MM.1S (cell line): ENCODE results near the gene PPA1.
"Not testable (repeated sequence)": the region's sequence is repeated elsewhere in the genome, so short reads cannot be mapped to it uniquely, and the experiment has no call there.

ENCODE experiments used
- DNase-seq: peaks from one replicate; pipeline ENCODE4 v3.0.0-alpha.2; 2015
- H2AFZ ChIP-seq: fragments of 300-600 bp; sonication (generic); 2 replicates; pipeline ENCODE4 v1.6.0; 2016; ENCODE audit warnings: antibody characterized with exemption, low read length
- H3F3A ChIP-seq: fragments of 300-600 bp; sonication (generic); 2 replicates; pipeline ENCODE4 v1.6.1; 2016; ENCODE audit warnings: mild to moderate bottlenecking, antibody characterized with exemption, low read length, moderate library complexity, mixed read lengths; ENCODE audit not compliant: insufficient read depth
- H3K27ac ChIP-seq: fragments of 300-600 bp; sonication (generic); 2 replicates; pipeline ENCODE4 v1.5.1; 2016; ENCODE audit warnings: mild to moderate bottlenecking, low read length
- H3K27me3 ChIP-seq: fragments of 300-600 bp; sonication (generic); replicated peaks from 2 replicates; pipeline ENCODE4 v1.6.0; 2016; ENCODE audit warnings: low read length; ENCODE audit not compliant: insufficient read depth
- H3K36me3 ChIP-seq: fragments of 300-600 bp; sonication (generic); replicated peaks from 2 replicates; pipeline ENCODE4 v1.6.1; 2016; ENCODE audit warnings: mild to moderate bottlenecking, low read length, mixed read lengths; ENCODE audit not compliant: insufficient read depth
- H3K4me1 ChIP-seq: fragments of 300-600 bp; sonication (generic); 2 replicates; pipeline ENCODE4 v1.6.1; 2016; ENCODE audit warnings: low read length, mixed read lengths
- H3K4me2 ChIP-seq: fragments of 300-600 bp; sonication (generic); 2 replicates; pipeline ENCODE4 v1.6.0; 2016; ENCODE audit warnings: low read depth, low read length
- H3K4me3 ChIP-seq: fragments of 300-600 bp; sonication (generic); 2 replicates; pipeline ENCODE4 v1.5.1; 2016; ENCODE audit warnings: low read length, mixed read lengths
- H3K79me2 ChIP-seq: fragments of 300-600 bp; sonication (generic); 2 replicates; pipeline ENCODE4 v1.6.1; 2016; ENCODE audit warnings: mixed run types, low read length, mixed read lengths
- H3K9ac ChIP-seq: fragments of 300-600 bp; sonication (generic); 2 replicates; pipeline ENCODE4 v1.6.1; 2016; ENCODE audit warnings: low read length, mixed read lengths
- H3K9me2 ChIP-seq: fragments of 300-600 bp; sonication (generic); replicated peaks from 2 replicates; pipeline ENCODE4 v1.6.1; 2016; ENCODE audit warnings: mild to moderate bottlenecking, low read length, mixed read lengths; ENCODE audit not compliant: insufficient read depth
- H3K9me3 ChIP-seq: fragments of 300-600 bp; sonication (generic); replicated peaks from 2 replicates; pipeline ENCODE4 v1.6.1; 2016; ENCODE audit warnings: mild to moderate bottlenecking, low read length, mixed read lengths; ENCODE audit not compliant: insufficient read depth
- H4K20me1 ChIP-seq: fragments of 300-600 bp; sonication (generic); 2 replicates; pipeline ENCODE4 v1.6.1; 2016; ENCODE audit warnings: mild to moderate bottlenecking, low read length, moderate library complexity, mixed read lengths; ENCODE audit not compliant: insufficient read depth
- CTCF ChIP-seq: fragments of 300-600 bp; sonication (generic); IDR thresholded peaks from 2 replicates; pipeline ENCODE4 v1.5.1; 2016; ENCODE audit warnings: antibody characterized with exemption, low read length, mixed read lengths
- EZH2 ChIP-seq: fragments of 300-600 bp; sonication (generic); optimal IDR thresholded peaks from 2 replicates; pipeline ENCODE3; 2017; ENCODE audit warnings: low read depth, mild to moderate bottlenecking, antibody characterized with exemption, low read length, mixed read lengths
- EZH2phosphoT487 ChIP-seq: fragments of 300-600 bp; sonication (generic); IDR thresholded peaks from 2 replicates; pipeline ENCODE4 v1.6.1; 2018; ENCODE audit warnings: antibody characterized with exemption, low read length

Gene PPA1

GRCh38 chr10:70162892-70163201 lies 70.4 kb downstream of the PPA1 start:
- Histone ChIP-seq H3K9me2 (no peaks in the 10 kb centered on the region), H4K20me1 (peaks cover 19% of the 10 kb centered on the region; the same call in 1 of the 2 replicates), H3K79me2 (peaks cover 92% of the 10 kb centered on the region), H3K27ac (no peak overlapping the region), H3K9me3 (no peaks in the 10 kb centered on the region), H2AFZ (no peak overlapping the region), H3K4me1 (peaks cover 27% of the 10 kb centered on the region), H3K4me3 (no peak overlapping the region), H3F3A (peaks cover 4% of the 10 kb centered on the region; the same call in 1 of the 2 replicates), H3K27me3 (no peaks in the 10 kb centered on the region), H3K9ac (no peak overlapping the region), H3K4me2 (no peak overlapping the region), H3K36me3 (peaks cover 16% of the 10 kb centered on the region)
- TF ChIP-seq EZH2 (no peak), EZH2phosphoT487 (no peak), CTCF (no peak)
- no peak for DNase-seq

GRCh38 chr10:70162151-70162891 lies 70.9 kb downstream of the PPA1 start:
- no peak overlapping the region for H3K9ac ChIP-seq
- DNase-seq = no peak
- H3K79me2 ChIP-seq = peaks cover 89% of the 10 kb centered on the region
- no peak overlapping the region for H3K4me2 ChIP-seq
- H3K27me3 ChIP-seq = no peaks in the 10 kb centered on the region
- H3K9me2 ChIP-seq = no peaks in the 10 kb centered on the region
- H2AFZ ChIP-seq = no peak overlapping the region
- H3K4me1 ChIP-seq = peaks cover 27% of the 10 kb centered on the region
- H4K20me1 ChIP-seq = peaks cover 19% of the 10 kb centered on the region; the same call in 1 of the 2 replicates
- no peak overlapping the region for H3K4me3 ChIP-seq
- peaks cover 4% of the 10 kb centered on the region; the same call in 1 of the 2 replicates for H3F3A ChIP-seq
- TF ChIP-seq EZH2phosphoT487 (no peak), EZH2 (no peak), CTCF (no peak)
- H3K9me3 ChIP-seq = no peaks in the 10 kb centered on the region
- H3K36me3 ChIP-seq = peaks cover 16% of the 10 kb centered on the region
- no peak overlapping the region for H3K27ac ChIP-seq

- no peaks in the 10 kb centered on the region for H3K27me3 ChIP-seq
These were observed 72.4 kb downstream of the PPA1 start for GRCh38 chr10:70160798-70161197.

GRCh38 chr10:70159366-70159765 lies 73.9 kb downstream of the PPA1 start:
- peaks cover 18% of the 10 kb centered on the region; the same call in 1 of the 2 replicates for H4K20me1 ChIP-seq
- H3K4me3 ChIP-seq, H3K9ac ChIP-seq, H3K9me2 ChIP-seq, H3K4me2 ChIP-seq, H3K27me3 ChIP-seq, H2AFZ ChIP-seq, H3K9me3 ChIP-seq, H3F3A ChIP-seq, DNase-seq, H3K27ac ChIP-seq: not testable (repeated sequence)
- peaks cover 12% of the 10 kb centered on the region for H3K4me1 ChIP-seq
- peaks cover 61% of the 10 kb centered on the region for H3K79me2 ChIP-seq
- H3K36me3 ChIP-seq = peaks cover 16% of the 10 kb centered on the region

More at GRCh38 chr10:70160798-70161197, 72.4 kb downstream of the PPA1 start:
- no peak for TF ChIP-seq EZH2
- no peak for TF ChIP-seq CTCF
- no peak for TF ChIP-seq EZH2phosphoT487
- Histone ChIP-seq H3K4me3 (no peak overlapping the region), H3K4me1 (peaks cover 24% of the 10 kb centered on the region), H3F3A (peaks cover 4% of the 10 kb centered on the region; the same call in 1 of the 2 replicates), H3K27ac (no peak overlapping the region), H3K9ac (no peak overlapping the region), H4K20me1 (peaks cover 19% of the 10 kb centered on the region; the same call in 1 of the 2 replicates), H3K9me2 (no peaks in the 10 kb centered on the region), H3K36me3 (peaks cover 16% of the 10 kb centered on the region), H3K79me2 (peaks cover 74% of the 10 kb centered on the region), H2AFZ (no peak overlapping the region), H3K9me3 (no peaks in the 10 kb centered on the region), H3K4me2 (no peak overlapping the region)
- no peak for DNase-seq
